GM12878 (cell line): ENCODE data around the gene SNED1. TPM values are rescaled to one million over a fixed set of nuclear protein-coding genes. Genes with fewer than 3 reads are reported as not detected.

Source experiments
- ATAC-seq: fragments of 200-7000 bp; cut with Tn5 transposase; 3 replicates; pipeline ENCODE4 v1.9.1; 2020; ENCODE audit warnings: mild to moderate bottlenecking, moderate library complexity
- BruUV-seq: library from RNA; stranded (reverse); fragments of 400-500 nt; replicated peaks from 2 replicates; lab custom pipeline; 2021; lab: Mats Ljungman, UMichigan
- CTCF ChIA-PET: fragments of 300-600 bp; sonication (Branson Sonifier 250); formaldehyde crosslinking; extraction: SDS; loops from one replicate; lab custom pipeline; 2021; ENCODE audit warnings: inconsistent platforms; lab: Yijun Ruan, JAX
- POLR2A ChIA-PET: fragments of 350-600 bp; formaldehyde crosslinking; extraction: SDS; loops from one replicate; lab custom pipeline; 2021; ENCODE audit warnings: inconsistent platforms; lab: Charles Lee
- RAD21 ChIA-PET: fragments of 300-600 bp; sonication (Branson Sonifier 250); formaldehyde crosslinking; loops from one replicate; lab custom pipeline; 2023; ENCODE audit warnings: antibody characterized with exemption; ENCODE audit not compliant: unreplicated experiment; lab: Charles Lee
- SMC1A ChIA-PET: fragments of 300-600 bp; sonication (Branson Sonifier 250); formaldehyde crosslinking; loops from one replicate; lab custom pipeline; 2023; ENCODE audit not compliant: unreplicated experiment, uncharacterized antibody; lab: Charles Lee
- DNase-seq: peaks from one replicate; pipeline ENCODE4 v3.0.0-alpha.2; 2011; ENCODE audit warnings: low read depth, low spot score
- FAIRE-seq: peaks from 3 replicates; lab custom pipeline; 2011; peaks lifted over from hg19 to GRCh38; lab: Jason Lieb, UNC
- H2AFZ ChIP-seq: 2 replicates; pipeline ENCODE4 v1.6.0; 2011; ENCODE audit warnings: low read depth, low read length, control low read depth; ENCODE audit not compliant: control insufficient read depth
- H3K27ac ChIP-seq: 2 replicates; pipeline ENCODE4 v1.5.1; 2011; ENCODE audit warnings: control low read depth; ENCODE audit not compliant: control insufficient read depth, insufficient read depth
- H3K27me3 ChIP-seq, 2 experiments: replicated peaks in 1 of 2; 2 replicates each; pipeline versions ENCODE4 v1.6.0 to v1.6.1; 2011; ENCODE audit warnings: low read length in 1 of 2; ENCODE audit not compliant: control insufficient read depth in 2 of 2, insufficient read depth in 2 of 2
- H3K36me3 ChIP-seq, 2 experiments: 2 replicates each; pipeline ENCODE4 v1.5.1; 2011; ENCODE audit warnings: low read length in 1 of 2; ENCODE audit not compliant: control insufficient read depth in 2 of 2, insufficient read depth in 2 of 2
- H3K4me1 ChIP-seq: 2 replicates; pipeline ENCODE4 v1.6.1; 2011; ENCODE audit warnings: mild to moderate bottlenecking, low read length, moderate library complexity, mixed read lengths; ENCODE audit not compliant: control insufficient read depth, insufficient read depth
- H3K4me2 ChIP-seq: 2 replicates; pipeline ENCODE4 v1.6.0; 2011; ENCODE audit warnings: control low read depth; ENCODE audit not compliant: control insufficient read depth, insufficient read depth
- H3K4me3 ChIP-seq: fragments of 200-600 bp; sonication (generic); 2 replicates; pipeline ENCODE4 v1.5.1; 2016
- H3K79me2 ChIP-seq: 2 replicates; pipeline ENCODE4 v1.6.0; 2011; ENCODE audit warnings: low read length; ENCODE audit not compliant: control insufficient read depth, insufficient read depth
- H3K9ac ChIP-seq: 2 replicates; pipeline ENCODE4 v1.8.0; 2011; ENCODE audit warnings: low read length, control low read depth, mixed read lengths; ENCODE audit not compliant: control insufficient read depth, insufficient read depth
- H3K9me3 ChIP-seq: replicated peaks from 3 replicates; pipeline ENCODE4 v1.5.1; 2011; ENCODE audit warnings: mild to moderate bottlenecking, low read length; ENCODE audit not compliant: control insufficient read depth, insufficient read depth
- H4K20me1 ChIP-seq: 2 replicates; pipeline ENCODE4 v1.6.0; 2011; ENCODE audit not compliant: control insufficient read depth, insufficient read depth
- BCL11A ChIP-seq: IDR thresholded peaks from 2 replicates; pipeline ENCODE4 v1.6.1; 2011; ENCODE audit warnings: low read depth, low read length
- BMI1 ChIP-seq: fragments of 450-650 bp; IDR thresholded peaks from 2 replicates; pipeline ENCODE4 v1.6.1; 2016; ENCODE audit warnings: mild to moderate bottlenecking, moderate library complexity, borderline replicate concordance
- EZH2 ChIP-seq: IDR thresholded peaks from 2 replicates; pipeline ENCODE4 v1.6.1; 2012; ENCODE audit warnings: low read depth, mild to moderate bottlenecking, control low read depth, inconsistent platforms, low read length, borderline replicate concordance; ENCODE audit not compliant: control insufficient read depth
- FOXM1 ChIP-seq: IDR thresholded peaks from 2 replicates; pipeline ENCODE4 v1.6.1; 2012; ENCODE audit warnings: low read depth, mild to moderate bottlenecking, inconsistent platforms, low read length, moderate library complexity
- KAT2A ChIP-seq: conservative IDR thresholded peaks from 2 replicates; pipeline ENCODE4 v1.6.1; 2011; ENCODE audit warnings: low read depth, low read length; ENCODE audit not compliant: control insufficient read depth
- KDM1A ChIP-seq: fragments of 200-600 bp; sonication (generic); IDR thresholded peaks from 2 replicates; pipeline ENCODE4 v1.6.1; 2016; ENCODE audit warnings: borderline replicate concordance
- MEF2A ChIP-seq: IDR thresholded peaks from 2 replicates; pipeline ENCODE4 v1.6.1; 2011; ENCODE audit warnings: low read depth, mild to moderate bottlenecking, low read length, moderate library complexity; ENCODE audit not compliant: insufficient read depth
- MTA3 ChIP-seq: IDR thresholded peaks from 2 replicates; pipeline ENCODE4 v1.6.1; 2012; ENCODE audit warnings: low read length, inconsistent platforms, borderline replicate concordance
- RCOR1 ChIP-seq: conservative IDR thresholded peaks from 2 replicates; pipeline ENCODE4 v1.6.1; 2012; ENCODE audit warnings: low read depth, low read length, improper control_type of control experiment
- SIX5 ChIP-seq: IDR thresholded peaks from 2 replicates; pipeline ENCODE4 v1.6.1; 2011; ENCODE audit warnings: mild to moderate bottlenecking, low read depth, low read length, moderate library complexity; ENCODE audit not compliant: severe bottlenecking
- SMAD1 ChIP-seq: fragments of 450-650 bp; IDR thresholded peaks from 2 replicates; pipeline ENCODE4 v1.6.1; 2018; ENCODE audit warnings: mild to moderate bottlenecking, low read depth; ENCODE audit not compliant: partially characterized antibody
- ZNF207 ChIP-seq: fragments of 450-650 bp; IDR thresholded peaks from 2 replicates; pipeline ENCODE4 v1.6.1; 2014; ENCODE audit warnings: antibody characterized with exemption, mild to moderate bottlenecking, borderline replicate concordance
- ZNF274 ChIP-seq: IDR thresholded peaks from one replicate; pipeline ENCODE4 v1.8.0; 2011; ENCODE audit not compliant: insufficient read length, insufficient read depth
- WGBS: methylation state at CpG from one replicate; pipeline ENCODE4 v1.1.6; 2016; ENCODE audit warnings: low lambda C conversion rate; ENCODE audit not compliant: insufficient replicate concordance, insufficient coverage; ENCODE audit errors: missing lambda C conversion rate; 5-methylcytosine and 5-hydroxymethylcytosine counted together
- in situ Hi-C: fragments of 300-500 bp; cut with MboI; formaldehyde crosslinking; loops from 9 replicates; pipeline ENCODE4 v1.14.3; 2018; ENCODE audit warnings: mixed read lengths
- intact Hi-C: fragments of 100-400 bp; cut with micrococcal nuclease; formaldehyde crosslinking; loops from one replicate; pipeline ENCODE4 v1.14.2; 2022; ENCODE audit not compliant: unreplicated experiment
- polyA plus RNA-seq, 11 experiments: library from polyadenylated mRNA; depleted of rRNA in 4 of 11; unstranded in 6 of 11; stranded (reverse) in 5 of 11; fragments of >200 nt; fragmentation: Nextera tagmentation in 4 of 11; fragmentation: Illumina TruSeq in 1 of 11; extraction: Ambion mirVana in 4 of 11; extraction: Trizol in 1 of 11; gene quantifications; 1 replicate in 1 of 11; 2 replicates in 10 of 11; pipeline versions ENCODE4 v1.2.1 to v1.2.3, GENCODE V29; 2011 to 2016; ENCODE audit warnings: inconsistent platforms in 2 of 11, missing spikeins in 2 of 11, low read depth in 1 of 11
- total RNA-seq, 4 experiments: library from RNA; depleted of rRNA in 3 of 4; stranded (reverse); fragments of >200 nt in 3 of 4; fragmentation: Illumina TruSeq in 1 of 4; extraction: Trizol in 1 of 4; gene quantifications; 2 replicates each; pipeline versions ENCODE4 v1.2.1 to v1.2.3, GENCODE V29; 2013 to 2021
- TF ChIP-seq, protein P1 (sequence below): IDR thresholded peaks from 2 replicates; pipeline ENCODE4 v1.6.1; 2012; ENCODE audit warnings: low read length, inconsistent platforms
- TF ChIP-seq, protein P2 (sequence below): fragments of 450-650 bp; IDR thresholded peaks from 2 replicates; pipeline ENCODE4 v1.6.1; 2018; ENCODE audit warnings: mild to moderate bottlenecking, low read depth, moderate library complexity; ENCODE audit not compliant: partially characterized antibody

The SNED1 gene
- total and polyA plus RNA-seq, 10 of the 15 experiments (the other 5 are each of a cell fraction or from before 2014, with no cell fraction given) = 0.05 to 8.4 (median 3.0) TPM

DNA sequence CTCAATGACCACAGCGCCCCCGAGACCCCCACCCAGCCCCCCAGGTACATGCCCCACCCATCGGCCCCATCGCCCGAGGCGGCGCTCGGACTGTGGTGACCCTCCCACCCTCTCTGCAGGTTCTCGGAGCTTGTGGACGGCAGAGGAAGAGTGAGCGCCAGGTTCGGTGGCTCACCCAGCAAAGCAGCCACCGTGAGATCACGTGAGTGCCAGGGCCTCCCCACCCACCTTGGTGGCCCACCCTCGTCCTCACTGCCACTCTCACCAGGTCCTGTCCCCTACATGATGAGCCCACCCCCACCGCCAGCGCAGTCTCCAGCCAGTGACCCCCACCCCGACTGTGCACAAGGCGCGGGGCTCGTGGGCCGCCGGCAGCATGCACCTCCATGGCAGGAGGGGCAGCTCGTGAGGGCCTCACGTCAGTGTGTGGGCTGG lies 73.3 kb downstream of the SNED1 start:
- no peak for FAIRE-seq
- Histone ChIP-seq H3K4me1 (no peaks in the 10 kb centered on the region), H3K4me3 (no peak overlapping the region), H3K4me2 (no peak overlapping the region), H2AFZ (no peak overlapping the region), H3K27me3 (no peaks in the 10 kb centered on the region; a peak in 1 of 4 replicates), H3K9ac (no peak overlapping the region), H3K36me3 (peaks cover 0 to 3% of the 10 kb centered on the region in 2 experiments; a peak in 1 of 4 replicates), H4K20me1 (no peaks in the 10 kb centered on the region), H3K27ac (no peak overlapping the region), H3K9me3 (no peaks in the 10 kb centered on the region), H3K79me2 (no peaks in the 10 kb centered on the region)
- no peak for DNase-seq
- 75% methylated on average over 16 of the region's 25 CpGs for WGBS
- TF ChIP-seq KDM1A (no peak), ZNF207 (no peak), BMI1 (no peak), FOXM1 (no peak), RCOR1 (no peak), MTA3 (no peak), SIX5 (no peak), BCL11A (no peak), SMAD1 (no peak), ZNF274 (no peak), EZH2 (no peak), KAT2A (no peak), MEF2A (no peak)
- TF ChIP-seq, protein P1, sequence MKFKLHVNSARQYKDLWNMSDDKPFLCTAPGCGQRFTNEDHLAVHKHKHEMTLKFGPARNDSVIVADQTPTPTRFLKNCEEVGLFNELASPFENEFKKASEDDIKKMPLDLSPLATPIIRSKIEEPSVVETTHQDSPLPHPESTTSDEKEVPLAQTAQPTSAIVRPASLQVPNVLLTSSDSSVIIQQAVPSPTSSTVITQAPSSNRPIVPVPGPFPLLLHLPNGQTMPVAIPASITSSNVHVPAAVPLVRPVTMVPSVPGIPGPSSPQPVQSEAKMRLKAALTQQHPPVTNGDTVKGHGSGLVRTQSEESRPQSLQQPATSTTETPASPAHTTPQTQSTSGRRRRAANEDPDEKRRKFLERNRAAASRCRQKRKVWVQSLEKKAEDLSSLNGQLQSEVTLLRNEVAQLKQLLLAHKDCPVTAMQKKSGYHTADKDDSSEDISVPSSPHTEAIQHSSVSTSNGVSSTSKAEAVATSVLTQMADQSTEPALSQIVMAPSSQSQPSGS = no peak
- TF ChIP-seq, protein P2, sequence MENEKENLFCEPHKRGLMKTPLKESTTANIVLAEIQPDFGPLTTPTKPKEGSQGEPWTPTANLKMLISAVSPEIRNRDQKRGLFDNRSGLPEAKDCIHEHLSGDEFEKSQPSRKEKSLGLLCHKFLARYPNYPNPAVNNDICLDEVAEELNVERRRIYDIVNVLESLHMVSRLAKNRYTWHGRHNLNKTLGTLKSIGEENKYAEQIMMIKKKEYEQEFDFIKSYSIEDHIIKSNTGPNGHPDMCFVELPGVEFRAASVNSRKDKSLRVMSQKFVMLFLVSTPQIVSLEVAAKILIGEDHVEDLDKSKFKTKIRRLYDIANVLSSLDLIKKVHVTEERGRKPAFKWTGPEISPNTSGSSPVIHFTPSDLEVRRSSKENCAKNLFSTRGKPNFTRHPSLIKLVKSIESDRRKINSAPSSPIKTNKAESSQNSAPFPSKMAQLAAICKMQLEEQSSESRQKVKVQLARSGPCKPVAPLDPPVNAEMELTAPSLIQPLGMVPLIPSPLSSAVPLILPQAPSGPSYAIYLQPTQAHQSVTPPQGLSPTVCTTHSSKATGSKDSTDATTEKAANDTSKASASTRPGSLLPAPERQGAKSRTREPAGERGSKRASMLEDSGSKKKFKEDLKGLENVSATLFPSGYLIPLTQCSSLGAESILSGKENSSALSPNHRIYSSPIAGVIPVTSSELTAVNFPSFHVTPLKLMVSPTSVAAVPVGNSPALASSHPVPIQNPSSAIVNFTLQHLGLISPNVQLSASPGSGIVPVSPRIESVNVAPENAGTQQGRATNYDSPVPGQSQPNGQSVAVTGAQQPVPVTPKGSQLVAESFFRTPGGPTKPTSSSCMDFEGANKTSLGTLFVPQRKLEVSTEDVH = no peak
- ChIA-PET POLR2A (no interaction called here), RAD21 (no interaction called here), CTCF (no interaction called here), SMC1A (no interaction called here)
- BruUV-seq = no TSS peak
- intact Hi-C loops (no loop called here), in situ Hi-C loops (no loop called here)
- no peak for ATAC-seq
